ENCODE results near the gene ANKRD39.

ANKRD39 gene

GRCh38 chr2:96869822-96870625, 12.2 kb upstream of the ANKRD39 start, which contains the start of gene SEMA4C:
SEMA4C (minus strand) TSS chr2:96870080; CDS start chr2:96867886, 2,194 bp downstream.
- no peaks in the 10 kb centered on the region for H3K9me3 Mint-ChIP-seq
- H3K36me3 Mint-ChIP-seq (ENCODE audit: low read depth), result peaks cover 6% of the 10 kb centered on the region
- peak within 1 kb of the TSS; percentile 83 for H3K27ac Mint-ChIP-seq
- H3K4me1 Mint-ChIP-seq, result peaks cover 62% of the 10 kb centered on the region
- peak within 1 kb of the TSS; percentile 85 for H3K4me3 Mint-ChIP-seq
- peak; percentile 76 for DNase-seq
- no peaks in the 10 kb centered on the region for H3K27me3 Mint-ChIP-seq (ENCODE audit: low read depth, poor library complexity)
- TF ChIP-seq CTCF (IDR thresholded peaks at IDR 0.05), result no peak

GRCh38 chr2:96869281-96869821, 11.5 kb upstream of the ANKRD39 start:
- peak overlapping the region; percentile 85 for H3K4me3 Mint-ChIP-seq
- peaks cover 6% of the 10 kb centered on the region for H3K36me3 Mint-ChIP-seq (ENCODE audit: low read depth)
- no peak overlapping the region for H3K27ac Mint-ChIP-seq
- H3K9me3 Mint-ChIP-seq, result no peaks in the 10 kb centered on the region
- TF ChIP-seq CTCF (IDR thresholded peaks at IDR 0.05), result no peak
- peaks cover 55% of the 10 kb centered on the region for H3K4me1 Mint-ChIP-seq
- DNase-seq, result peak; percentile 66
- H3K27me3 Mint-ChIP-seq (ENCODE audit: low read depth, poor library complexity), result no peaks in the 10 kb centered on the region

GRCh38 chr2:96868555-96869280, 10.9 kb upstream of the ANKRD39 start:
- DNase-seq, result peak; percentile 88
- H3K9me3 Mint-ChIP-seq, result no peaks in the 10 kb centered on the region
- peak; percentile 59 for TF ChIP-seq CTCF (IDR thresholded peaks at IDR 0.05)

GRCh38 chr2:96867756-96868554, 10.1 kb upstream of the ANKRD39 start:
- peak overlapping the region; percentile 88 for H3K4me3 Mint-ChIP-seq
- TF ChIP-seq CTCF (IDR thresholded peaks at IDR 0.05), result no peak
- no peaks in the 10 kb centered on the region for H3K27me3 Mint-ChIP-seq (ENCODE audit: low read depth, poor library complexity)
- peaks cover 46% of the 10 kb centered on the region for H3K4me1 Mint-ChIP-seq
- H3K27ac Mint-ChIP-seq, result peak overlapping the region; percentile 42
- no peaks in the 10 kb centered on the region for H3K9me3 Mint-ChIP-seq
- H3K36me3 Mint-ChIP-seq (ENCODE audit: low read depth), result peaks cover 12% of the 10 kb centered on the region
- DNase-seq, result no peak

More at GRCh38 chr2:96868555-96869280, 10.9 kb upstream of the ANKRD39 start:
- Mint-ChIP-seq H3K36me3 (ENCODE audit: low read depth) (peaks cover 6% of the 10 kb centered on the region), H3K27me3 (ENCODE audit: low read depth, poor library complexity) (no peaks in the 10 kb centered on the region), H3K27ac (no peak overlapping the region), H3K4me1 (peaks cover 49% of the 10 kb centered on the region), H3K4me3 (peak overlapping the region; percentile 88)

GRCh38 chr2:96866986-96867755, 9.4 kb upstream of the ANKRD39 start:
- H3K9me3 Mint-ChIP-seq, result no peaks in the 10 kb centered on the region
- H3K27ac Mint-ChIP-seq, result peak overlapping the region; percentile 74
- TF ChIP-seq CTCF (IDR thresholded peaks at IDR 0.05), result no peak
- peaks cover 15% of the 10 kb centered on the region for H3K36me3 Mint-ChIP-seq (ENCODE audit: low read depth)
- H3K4me1 Mint-ChIP-seq, result peaks cover 38% of the 10 kb centered on the region
- H3K4me3 Mint-ChIP-seq, result peak overlapping the region; percentile 88
- DNase-seq, result no peak
- no peaks in the 10 kb centered on the region for H3K27me3 Mint-ChIP-seq (ENCODE audit: low read depth, poor library complexity)

All from nephron progenitor cell (in vitro differentiated cells).